Fibroblast of skin of scalp (primary cell): ENCODE results near the gene SYT15B.
"Not testable (repeated sequence)": the region's sequence is repeated elsewhere in the genome, so short reads cannot be mapped to it uniquely, and the experiment has no call there.

ENCODE experiments used
- DNase-seq: peaks from one replicate; pipeline ENCODE4 v3.0.0-alpha.2; 2013

The SYT15B gene

DNA sequence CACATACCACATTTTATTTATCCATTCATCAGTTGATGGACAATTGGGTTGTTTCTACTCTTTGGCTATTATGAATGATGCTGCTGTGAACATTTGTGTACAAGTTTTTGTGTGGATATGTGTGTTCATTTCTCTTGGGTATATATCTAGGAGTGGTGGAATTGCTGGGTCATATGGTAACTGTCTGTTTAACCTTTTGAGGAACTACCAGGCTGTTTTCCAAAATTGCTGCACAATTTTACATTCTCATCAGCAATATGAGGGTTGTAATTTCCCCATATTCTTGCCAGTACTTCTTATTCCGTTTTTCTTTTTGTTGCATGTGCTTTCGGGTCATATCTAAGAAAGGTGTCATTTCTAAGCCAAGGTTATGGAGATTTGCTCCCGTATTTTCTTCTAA lies 38.3 kb downstream of the SYT15B start:
- DNase-seq: not testable (repeated sequence)

DNA sequence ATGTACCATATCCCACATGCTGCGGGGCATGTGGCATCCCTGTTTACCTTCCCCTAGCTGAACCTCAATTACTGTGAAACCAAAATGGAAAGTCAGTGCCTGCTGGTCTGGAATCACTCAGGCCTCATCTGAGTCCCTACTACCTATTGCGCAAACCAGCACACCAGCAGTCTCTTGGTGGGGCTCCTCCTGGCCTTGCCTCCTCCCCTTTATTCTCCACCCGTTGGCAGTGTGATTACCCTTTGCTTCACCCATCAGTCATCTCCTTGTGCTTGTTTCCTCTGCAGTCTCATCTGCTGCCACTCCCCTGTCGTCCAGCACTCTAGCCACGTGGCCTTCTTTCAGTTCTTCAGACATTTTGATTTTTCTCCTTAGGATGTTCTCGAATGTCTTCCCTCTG lies 39.3 kb downstream of the SYT15B start:
- DNase-seq: peak; percentile 0

DNA sequence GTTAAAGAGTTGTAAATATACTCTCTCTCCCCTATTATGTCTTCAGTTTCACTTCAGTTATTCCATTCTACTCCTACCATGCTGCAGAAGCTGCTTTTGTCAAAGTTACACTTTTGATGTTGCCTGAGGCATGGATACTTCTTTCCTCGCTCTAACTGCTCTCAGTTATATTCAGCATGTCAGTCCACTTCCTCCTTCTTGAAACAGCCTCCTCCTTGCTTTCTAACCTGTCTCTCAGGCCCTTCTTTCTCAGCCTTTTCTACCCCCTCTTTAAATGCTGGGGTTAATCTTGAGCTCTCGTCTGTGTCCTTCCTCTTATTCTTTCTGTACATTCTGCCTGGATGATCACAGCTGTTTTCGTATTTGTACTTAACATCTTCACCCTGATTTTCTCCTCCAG lies 40.0 kb downstream of the SYT15B start:
- not testable (repeated sequence) for DNase-seq

DNA sequence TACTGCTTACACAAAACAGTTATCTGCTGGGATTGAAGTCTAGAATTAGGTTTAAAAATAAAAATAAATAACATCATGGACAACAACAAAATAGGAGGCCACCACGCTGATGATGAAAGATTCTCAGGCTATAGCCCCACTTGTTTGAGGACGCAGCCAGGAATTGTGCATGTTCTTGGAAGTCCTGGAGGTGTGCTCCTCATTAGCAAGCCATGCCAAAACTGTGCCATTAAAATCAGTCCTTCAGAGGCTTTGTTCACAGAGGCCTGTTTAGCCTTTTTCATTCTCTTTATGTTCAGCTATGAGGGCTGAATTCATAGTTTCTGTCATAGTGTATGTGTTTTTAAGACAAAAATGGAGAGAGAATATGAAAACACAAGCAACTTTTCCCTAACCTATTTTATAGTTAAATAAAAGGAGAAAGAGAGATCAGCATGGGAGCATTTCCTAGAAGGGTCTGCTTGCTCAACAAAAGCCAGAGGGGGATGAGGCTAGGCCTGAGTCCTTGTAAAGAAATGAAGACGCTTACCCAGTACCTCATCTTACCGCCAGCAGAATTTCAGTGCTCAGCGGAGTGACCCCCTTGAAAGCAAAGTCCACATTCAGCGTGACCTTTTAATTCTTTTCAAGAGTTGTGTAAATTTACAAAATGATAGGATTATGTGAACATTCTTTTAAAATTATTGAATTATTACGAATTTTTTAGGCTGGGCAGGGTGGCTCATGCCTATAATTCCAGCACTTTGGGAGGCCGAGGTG lies 46.2 kb downstream of the SYT15B start:
- DNase-seq: not testable (repeated sequence)
